Fibroblast of mammary gland (primary cell): Measurements from ENCODE around the gene ABCC3.

Experiments used
- DNase-seq: peaks from one replicate; pipeline ENCODE4 v3.0.0-alpha.2; 2010; ENCODE audit warnings: low read depth
- H3K4me3 ChIP-seq: 2 replicates; pipeline ENCODE4 v1.5.1; 2011; ENCODE audit warnings: low read depth, mild to moderate bottlenecking, low read length, moderate library complexity; ENCODE audit not compliant: control insufficient read depth
- TF ChIP-seq, protein P1 (sequence below): conservative IDR thresholded peaks from 2 replicates; pipeline ENCODE4 v1.5.1; 2011; ENCODE audit warnings: low read depth, low read length, inconsistent platforms; ENCODE audit not compliant: control insufficient read depth, insufficient read depth

Gene ABCC3

DNA sequence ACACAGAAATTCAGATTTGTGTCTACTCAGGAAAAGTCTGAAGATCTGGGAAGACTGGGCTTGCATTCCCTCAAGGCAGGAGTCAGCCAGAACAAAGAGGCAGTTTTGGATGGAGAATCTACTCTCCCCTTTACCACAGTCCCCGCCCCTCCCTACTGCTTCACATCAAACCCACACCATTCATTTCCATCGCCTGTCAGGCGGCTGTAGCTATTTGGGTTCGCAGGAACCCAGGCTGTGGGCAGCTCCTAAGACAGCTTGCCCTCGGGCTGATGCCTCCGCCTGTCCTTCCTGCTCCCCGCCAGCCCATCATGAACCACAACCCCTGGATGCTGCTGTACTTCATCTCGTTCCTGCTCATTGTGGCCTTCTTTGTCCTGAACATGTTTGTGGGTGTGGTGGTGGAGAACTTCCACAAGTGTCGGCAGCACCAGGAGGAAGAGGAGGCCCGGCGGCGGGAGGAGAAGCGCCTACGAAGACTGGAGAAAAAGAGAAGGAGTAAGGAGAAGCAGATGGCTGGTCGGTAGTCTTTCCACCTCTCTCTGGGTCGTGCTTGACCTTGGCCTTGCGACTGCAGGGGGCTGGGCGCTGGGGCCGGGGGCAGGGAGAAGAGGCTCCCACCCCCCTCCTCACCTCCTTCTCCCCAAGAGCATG, 27.0 kb upstream of the ABCC3 start:
- no peak for DNase-seq
- TF ChIP-seq, protein P1, sequence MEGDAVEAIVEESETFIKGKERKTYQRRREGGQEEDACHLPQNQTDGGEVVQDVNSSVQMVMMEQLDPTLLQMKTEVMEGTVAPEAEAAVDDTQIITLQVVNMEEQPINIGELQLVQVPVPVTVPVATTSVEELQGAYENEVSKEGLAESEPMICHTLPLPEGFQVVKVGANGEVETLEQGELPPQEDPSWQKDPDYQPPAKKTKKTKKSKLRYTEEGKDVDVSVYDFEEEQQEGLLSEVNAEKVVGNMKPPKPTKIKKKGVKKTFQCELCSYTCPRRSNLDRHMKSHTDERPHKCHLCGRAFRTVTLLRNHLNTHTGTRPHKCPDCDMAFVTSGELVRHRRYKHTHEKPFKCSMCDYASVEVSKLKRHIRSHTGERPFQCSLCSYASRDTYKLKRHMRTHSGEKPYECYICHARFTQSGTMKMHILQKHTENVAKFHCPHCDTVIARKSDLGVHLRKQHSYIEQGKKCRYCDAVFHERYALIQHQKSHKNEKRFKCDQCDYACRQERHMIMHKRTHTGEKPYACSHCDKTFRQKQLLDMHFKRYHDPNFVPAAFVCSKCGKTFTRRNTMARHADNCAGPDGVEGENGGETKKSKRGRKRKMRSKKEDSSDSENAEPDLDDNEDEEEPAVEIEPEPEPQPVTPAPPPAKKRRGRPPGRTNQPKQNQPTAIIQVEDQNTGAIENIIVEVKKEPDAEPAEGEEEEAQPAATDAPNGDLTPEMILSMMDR = no peak
- no peak overlapping the region for H3K4me3 ChIP-seq

DNA sequence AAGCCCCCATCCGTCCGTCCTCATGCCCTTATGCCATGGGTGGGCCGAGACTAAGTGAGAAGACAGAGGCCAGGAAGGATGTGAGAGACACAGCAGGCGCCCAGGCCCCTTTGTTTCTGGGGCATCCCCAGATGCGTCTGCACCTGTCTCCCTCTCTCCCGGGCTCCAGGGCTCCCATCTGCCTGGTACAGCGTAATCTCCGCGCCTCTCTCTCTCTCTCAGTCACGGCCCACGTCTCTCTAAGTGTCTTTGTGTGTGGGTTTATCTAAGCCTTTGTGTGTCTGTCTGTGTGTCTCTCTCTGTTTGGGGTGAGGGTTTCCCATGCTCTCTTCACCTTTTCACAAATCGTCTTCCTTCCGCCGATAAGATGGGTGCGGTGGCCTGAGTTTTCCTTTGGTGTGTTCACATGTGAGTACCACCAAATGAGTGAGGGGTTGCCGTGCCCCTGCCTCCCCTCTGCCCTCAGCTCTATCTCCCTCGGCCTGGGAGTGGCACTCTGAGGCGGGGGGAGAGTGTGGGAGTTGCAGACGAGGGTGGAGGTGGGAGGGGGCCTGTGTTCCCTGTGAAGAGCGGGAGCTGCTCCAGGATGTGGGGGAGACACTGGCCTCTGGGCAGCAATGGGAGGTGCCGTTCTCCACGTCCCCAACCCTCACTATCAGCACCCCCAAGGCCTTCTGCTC, 25.8 kb upstream of the ABCC3 start:
- DNase-seq = no peak
- H3K4me3 ChIP-seq = no peak overlapping the region
- TF ChIP-seq, protein P1 = no peak

DNA sequence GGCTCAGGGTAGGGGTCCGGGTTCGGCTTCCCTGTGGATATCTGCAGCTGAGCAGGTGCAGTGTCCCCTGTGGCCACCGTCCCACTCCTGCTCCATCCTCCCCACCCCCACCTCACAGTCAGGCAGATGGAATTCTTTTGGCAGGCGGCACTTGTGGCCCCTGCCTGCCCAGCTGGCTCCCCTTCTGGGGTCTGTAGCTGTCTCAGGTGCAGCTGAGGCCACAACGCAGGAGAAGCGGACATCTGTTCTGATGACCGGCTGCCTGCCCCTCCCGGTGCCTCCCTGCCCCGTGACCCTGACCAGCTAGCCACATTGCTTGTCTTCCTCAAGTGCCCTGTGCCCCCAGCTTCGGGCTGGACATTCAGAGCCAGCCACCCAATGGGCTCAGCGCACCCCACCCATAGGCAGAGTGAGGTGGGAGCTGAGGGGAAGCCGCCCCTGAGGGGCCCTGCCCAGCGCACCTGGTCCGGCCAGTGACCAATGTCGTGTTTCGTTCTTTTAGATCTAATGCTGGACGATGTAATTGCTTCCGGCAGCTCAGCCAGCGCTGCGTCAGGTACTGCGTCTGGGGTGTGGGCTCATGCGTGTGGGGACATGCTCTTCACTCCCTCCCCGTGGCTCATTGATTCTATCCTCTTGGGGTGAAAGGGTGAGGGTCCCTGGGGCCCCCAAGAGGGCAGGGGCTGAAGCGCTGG, 25.2 kb upstream of the ABCC3 start:
- no peak for DNase-seq
- H3K4me3 ChIP-seq = no peak overlapping the region
- TF ChIP-seq, protein P1 = no peak

DNA sequence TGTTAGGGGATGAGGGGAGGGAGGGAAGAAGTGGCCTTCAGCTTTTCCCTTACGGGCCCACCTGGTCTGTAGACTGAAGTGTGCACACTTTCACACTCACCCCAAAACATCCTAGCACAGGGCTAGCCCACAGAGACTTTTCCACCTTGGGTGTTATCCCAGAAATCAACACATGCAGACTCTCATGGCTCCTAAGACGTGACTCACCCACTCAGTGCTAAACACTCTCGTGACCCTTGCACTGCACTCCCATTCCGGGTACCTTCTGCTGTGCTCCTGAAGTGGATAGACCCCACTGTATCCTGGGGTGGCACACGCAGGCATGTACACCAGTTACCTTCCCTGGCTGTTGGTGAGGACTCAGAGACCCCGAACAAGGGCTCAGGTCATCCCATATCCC, 23.0 kb upstream of the ABCC3 start:
- no peak for DNase-seq
- no peak overlapping the region for H3K4me3 ChIP-seq
- TF ChIP-seq, protein P1 = no peak

DNA sequence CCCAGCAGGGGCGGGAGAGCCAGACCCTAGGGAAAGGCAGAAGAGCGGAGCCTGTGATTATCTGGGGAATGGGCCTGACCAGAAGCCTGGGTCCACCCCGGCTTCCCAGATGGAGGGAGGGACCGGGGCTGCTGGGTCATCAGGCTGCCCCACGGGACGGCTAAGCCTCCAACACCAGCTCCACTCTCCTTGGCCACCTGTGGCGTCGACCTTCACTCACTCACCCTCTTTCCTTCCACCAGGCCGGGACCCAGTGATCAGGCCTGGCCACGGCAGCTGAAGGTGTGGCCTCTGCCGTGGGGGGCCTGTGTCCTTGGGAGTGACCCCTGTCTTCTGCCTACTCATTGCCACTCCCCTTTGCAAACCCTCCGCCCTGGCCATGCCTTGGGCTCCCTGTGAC, 22.4 kb upstream of the ABCC3 start:
- no peak for DNase-seq
- H3K4me3 ChIP-seq = no peak overlapping the region
- TF ChIP-seq, protein P1 = no peak

DNA sequence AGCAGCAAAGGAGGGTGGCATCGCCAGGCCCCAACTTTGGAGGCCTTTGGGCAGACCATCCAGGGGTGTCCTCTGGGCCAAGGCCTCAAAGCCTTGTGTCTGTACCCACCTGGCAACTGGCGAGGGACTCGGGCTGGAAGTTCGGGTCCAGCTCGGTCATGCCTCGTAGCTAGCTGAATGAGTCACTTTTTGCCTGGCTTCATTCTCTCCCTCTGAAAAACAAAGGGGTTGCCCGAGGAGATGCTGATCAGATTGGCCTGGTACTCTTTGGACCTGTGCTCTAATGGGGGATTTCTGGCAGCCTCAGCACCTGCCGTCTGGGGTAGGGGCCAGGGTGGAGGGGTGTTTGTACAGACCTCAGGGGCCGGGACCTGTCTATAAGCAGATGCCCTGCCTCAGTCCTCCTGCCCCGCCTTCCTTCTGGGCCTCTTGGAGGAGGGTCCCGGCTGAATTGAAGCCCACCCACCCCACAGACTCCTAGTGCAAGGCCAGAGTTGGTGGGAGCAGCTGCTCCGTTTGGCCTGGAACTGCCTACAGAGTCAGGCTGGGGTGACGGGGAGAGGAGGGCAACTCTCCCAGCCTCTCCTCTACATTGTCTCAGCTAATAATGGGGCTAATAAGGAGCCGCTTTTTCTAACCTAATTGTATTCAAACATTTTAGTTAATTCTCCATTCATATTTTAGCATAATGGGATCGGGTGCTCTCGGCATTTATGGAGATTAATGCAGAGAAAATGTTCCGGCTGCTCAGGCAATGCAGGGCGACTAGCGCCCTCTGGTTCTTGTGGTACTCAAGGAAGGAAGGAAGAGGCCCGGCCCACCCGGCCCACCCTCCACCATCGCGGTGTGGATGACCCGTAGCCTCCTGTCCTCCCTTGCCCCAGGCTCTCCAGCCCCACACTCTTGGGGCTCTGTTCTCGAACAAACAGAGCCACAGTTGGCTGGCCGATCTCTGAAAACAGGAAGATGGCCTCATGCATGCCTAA, 21.4 kb upstream of the ABCC3 start:
- no peak overlapping the region for H3K4me3 ChIP-seq
- no peak for DNase-seq
- TF ChIP-seq, protein P1 = no peak
